ACC112 (cell line): ENCODE data around the gene ARRDC4.

Source experiments
- H2AFZ ChIP-seq: fragments of 200-600 bp; sonication (generic); one replicate; pipeline ENCODE4 v1.6.0; 2017; ENCODE audit warnings: antibody characterized with exemption, low read length; ENCODE audit not compliant: unreplicated experiment
- H3K27ac ChIP-seq: fragments of 200-600 bp; sonication (generic); 2 replicates; pipeline ENCODE4 v1.5.1; 2014; ENCODE audit warnings: low read depth, mild to moderate bottlenecking, antibody characterized with exemption, low read length, moderate library complexity
- H3K27me3 ChIP-seq: fragments of 200-600 bp; sonication (generic); 2 replicates; pipeline ENCODE4 v1.6.1; 2014; ENCODE audit warnings: mild to moderate bottlenecking, antibody characterized with exemption, low read length, moderate library complexity, mixed read lengths; ENCODE audit not compliant: insufficient read depth
- H3K36me3 ChIP-seq: fragments of 200-600 bp; sonication (generic); 2 replicates; pipeline ENCODE4 v1.6.1; 2016; ENCODE audit warnings: mild to moderate bottlenecking, antibody characterized with exemption, low read length, moderate library complexity, mixed read lengths; ENCODE audit not compliant: insufficient read depth
- H3K4me1 ChIP-seq: fragments of 200-600 bp; sonication (generic); one replicate; pipeline ENCODE4 v1.6.1; 2016; ENCODE audit warnings: low read length, mixed read lengths; ENCODE audit not compliant: insufficient read depth, unreplicated experiment, control insufficient read depth
- H3K4me3 ChIP-seq: fragments of 200-600 bp; sonication (generic); 2 replicates; pipeline ENCODE4 v1.5.1; 2014; ENCODE audit warnings: mild to moderate bottlenecking, low read depth, low read length
- H3K79me2 ChIP-seq: fragments of 200-600 bp; sonication (generic); one replicate; pipeline ENCODE4 v1.6.0; 2016; ENCODE audit warnings: low read length; ENCODE audit not compliant: control insufficient read depth, unreplicated experiment, insufficient read depth

The ARRDC4 gene

DNA sequence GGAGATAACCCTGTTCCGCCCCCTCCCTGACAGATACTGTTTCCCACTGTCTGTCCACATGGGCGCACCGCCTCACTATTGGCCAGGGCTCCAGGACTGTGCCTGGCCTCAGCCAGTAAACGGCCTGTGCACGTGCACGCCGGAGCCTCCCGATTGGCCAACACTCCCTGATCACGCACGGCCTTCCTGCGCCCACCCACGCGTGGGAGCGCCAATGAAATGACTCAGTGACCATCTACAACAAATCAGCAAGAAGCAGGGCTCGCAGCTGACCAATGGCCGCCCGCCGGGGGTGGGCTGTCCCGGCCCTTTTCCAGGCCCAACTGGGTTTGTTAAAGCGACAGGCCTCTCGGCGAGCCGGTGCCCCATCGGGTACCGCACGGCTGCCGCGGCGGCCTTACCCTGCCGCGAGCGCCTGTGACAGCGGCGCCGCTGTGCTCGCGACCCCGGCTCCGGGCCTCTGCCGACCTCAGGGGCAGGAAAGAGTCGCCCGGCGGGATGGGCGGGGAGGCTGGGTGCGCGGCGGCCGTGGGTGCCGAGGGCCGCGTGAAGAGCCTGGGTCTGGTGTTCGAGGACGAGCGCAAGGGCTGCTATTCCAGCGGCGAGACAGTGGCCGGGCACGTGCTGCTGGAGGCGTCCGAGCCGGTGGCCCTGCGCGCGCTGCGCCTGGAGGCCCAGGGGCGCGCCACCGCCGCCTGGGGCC is at the start of gene ARRDC4:
ARRDC4 (plus strand) TSS at position 340 of the 703 bp plus-strand sequence; CDS start at position 499, 159 bp downstream.
- Histone ChIP-seq H3K79me2 (peaks cover 35% of the 10 kb centered on the region), H3K4me1 (peaks cover 16% of the 10 kb centered on the region), H3K4me3 (peak within 1 kb of the TSS; percentile 98), H3K36me3 (no peaks in the 10 kb centered on the region), H3K27me3 (0 out of 2 replicates have a peak, but pooled peaks cover 6% of the 10 kb centered on the region), H3K27ac (peak within 1 kb of the TSS; percentile 53), H2AFZ (peak within 1 kb of the TSS; percentile 91)

DNA sequence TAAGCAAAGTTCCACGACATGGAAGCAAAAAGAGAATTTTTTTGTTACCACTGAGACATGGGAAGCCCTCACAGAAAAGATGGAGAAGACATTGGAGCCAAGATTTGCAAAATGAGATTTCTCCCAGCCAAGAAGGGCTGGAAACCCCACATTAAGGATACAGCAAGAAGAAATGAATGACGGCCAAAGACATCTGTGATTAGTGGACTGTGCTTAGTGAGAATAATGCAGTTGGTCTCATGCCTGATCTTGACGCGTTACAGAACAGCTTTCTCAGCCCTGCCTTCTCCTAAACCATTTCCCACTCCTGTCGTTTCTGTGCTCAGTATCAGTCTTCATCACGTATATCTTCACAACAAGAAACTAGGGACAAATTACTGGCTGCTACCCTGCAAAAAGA is 45.8 kb upstream of the ARRDC4 start:
- Histone ChIP-seq H3K4me3 (no peak overlapping the region), H3K27me3 (peaks cover 27% of the 10 kb centered on the region), H3K27ac (no peak overlapping the region), H3K36me3 (no peaks in the 10 kb centered on the region), H2AFZ (no peak overlapping the region), H3K4me1 (no peaks in the 10 kb centered on the region), H3K79me2 (no peaks in the 10 kb centered on the region)

GRCh38 chr15:97915261-97915660 is 45.2 kb upstream of the ARRDC4 start:
- Histone ChIP-seq H3K4me1 (no peaks in the 10 kb centered on the region), H3K27ac (no peak overlapping the region), H3K27me3 (peaks cover 27% of the 10 kb centered on the region), H3K36me3 (no peaks in the 10 kb centered on the region), H3K79me2 (no peaks in the 10 kb centered on the region), H3K4me3 (no peak overlapping the region), H2AFZ (no peak overlapping the region)

- Histone ChIP-seq H3K27ac (no peak overlapping the region), H3K4me3 (no peak overlapping the region), H3K27me3 (no peaks in the 10 kb centered on the region), H3K36me3 (no peaks in the 10 kb centered on the region), H3K79me2 (no peaks in the 10 kb centered on the region), H2AFZ (no peak overlapping the region), H3K4me1 (no peaks in the 10 kb centered on the region)
Observed at GRCh38 chr15:97921296-97921865, 39.1 kb upstream of the ARRDC4 start.

DNA sequence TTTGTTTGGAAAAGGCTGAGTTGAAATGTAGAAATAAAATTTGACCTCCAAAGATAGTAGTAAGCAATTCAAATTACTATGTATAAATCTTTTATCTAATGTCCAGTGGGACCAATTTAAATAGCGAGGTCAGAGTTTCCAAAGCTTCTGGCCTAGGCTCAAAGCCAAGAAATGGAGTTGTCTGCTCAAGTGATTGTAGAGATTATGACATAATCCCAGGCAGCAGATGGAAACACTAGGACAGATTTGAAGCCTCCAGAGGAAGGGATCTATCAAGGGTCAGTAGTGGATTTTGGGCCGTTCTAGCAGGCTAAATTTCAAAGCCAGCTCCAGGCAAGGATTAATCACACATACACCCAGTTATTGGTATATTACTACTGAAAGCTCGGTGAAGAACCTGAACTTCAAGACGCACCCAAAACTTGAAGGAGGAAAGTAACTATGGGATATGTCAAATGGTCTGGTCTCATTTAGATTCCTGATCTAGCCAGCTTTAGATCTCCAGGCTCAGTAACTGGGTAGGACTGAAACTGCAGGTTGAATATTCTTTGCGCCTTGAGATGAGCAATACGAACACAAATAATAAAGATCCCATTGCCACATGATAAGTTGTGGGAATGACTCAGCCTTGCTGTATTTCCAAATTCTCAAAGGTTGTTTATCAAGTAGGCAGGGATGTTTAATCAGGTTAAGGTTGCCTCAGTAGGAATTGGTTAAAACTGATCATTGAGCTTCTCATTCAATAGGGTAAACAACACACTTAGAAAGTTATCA is 30.9 kb upstream of the ARRDC4 start:
- Histone ChIP-seq H2AFZ (no peak overlapping the region), H3K36me3 (no peaks in the 10 kb centered on the region), H3K27ac (no peak overlapping the region), H3K27me3 (no peaks in the 10 kb centered on the region), H3K79me2 (no peaks in the 10 kb centered on the region), H3K4me1 (no peaks in the 10 kb centered on the region), H3K4me3 (no peak overlapping the region)

GRCh38 chr15:97930230-97930629 is 30.3 kb upstream of the ARRDC4 start:
- Histone ChIP-seq H2AFZ (no peak overlapping the region), H3K79me2 (no peaks in the 10 kb centered on the region), H3K4me3 (no peak overlapping the region), H3K4me1 (no peaks in the 10 kb centered on the region), H3K27me3 (no peaks in the 10 kb centered on the region), H3K27ac (no peak overlapping the region), H3K36me3 (no peaks in the 10 kb centered on the region)

- no peak overlapping the region for H2AFZ ChIP-seq
- H3K36me3 ChIP-seq = no peaks in the 10 kb centered on the region
- H3K79me2 ChIP-seq = no peaks in the 10 kb centered on the region
- H3K27me3 ChIP-seq = no peaks in the 10 kb centered on the region
- H3K27ac ChIP-seq = no peak overlapping the region
- H3K4me1 ChIP-seq = no peaks in the 10 kb centered on the region
- no peak overlapping the region for H3K4me3 ChIP-seq
Observed at GRCh38 chr15:97931314-97931713, 29.2 kb upstream of the ARRDC4 start.

- Histone ChIP-seq H3K36me3 (no peaks in the 10 kb centered on the region), H3K27me3 (no peaks in the 10 kb centered on the region), H3K4me3 (no peak overlapping the region), H3K4me1 (no peaks in the 10 kb centered on the region), H3K79me2 (no peaks in the 10 kb centered on the region), H2AFZ (no peak overlapping the region), H3K27ac (no peak overlapping the region)
Observed at GRCh38 chr15:97933589-97933988, 26.9 kb upstream of the ARRDC4 start.

DNA sequence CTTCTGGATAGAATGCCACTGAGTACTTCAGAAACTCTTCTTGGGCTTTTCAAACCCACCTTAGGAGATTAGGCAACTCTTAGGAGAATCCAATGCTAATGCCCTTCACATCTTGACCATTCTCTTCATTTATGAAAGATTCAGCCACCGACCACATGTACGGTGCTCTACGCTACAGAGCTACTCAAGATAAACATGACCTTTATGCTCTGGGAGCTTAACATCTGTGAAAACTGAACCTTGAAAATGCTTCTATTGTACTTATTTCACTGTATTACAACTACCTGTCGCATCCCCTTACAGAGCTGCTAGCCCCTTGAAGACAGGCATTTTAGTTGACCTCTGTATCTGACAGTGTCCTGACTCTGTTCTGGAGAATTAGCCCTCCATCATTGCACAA is 19.5 kb upstream of the ARRDC4 start:
- Histone ChIP-seq H3K36me3 (no peaks in the 10 kb centered on the region), H3K27ac (no peak overlapping the region), H3K27me3 (no peaks in the 10 kb centered on the region), H3K4me1 (no peaks in the 10 kb centered on the region), H3K4me3 (no peak overlapping the region), H3K79me2 (no peaks in the 10 kb centered on the region), H2AFZ (no peak overlapping the region)

GRCh38 chr15:97941572-97941971 is 18.9 kb upstream of the ARRDC4 start:
- H3K27ac ChIP-seq = no peak overlapping the region
- H3K4me3 ChIP-seq = no peak overlapping the region
- H3K36me3 ChIP-seq = no peaks in the 10 kb centered on the region
- H3K79me2 ChIP-seq = no peaks in the 10 kb centered on the region
- no peaks in the 10 kb centered on the region for H3K27me3 ChIP-seq
- no peak overlapping the region for H2AFZ ChIP-seq
- no peaks in the 10 kb centered on the region for H3K4me1 ChIP-seq
